GM12892 (cell line): Measurements from ENCODE around the gene CORO2B.

Experiments
- POLR2A ChIP-seq: IDR thresholded peaks from 2 replicates; pipeline ENCODE4 v1.6.1; 2011; ENCODE audit warnings: low read depth, low read length, control low read depth
- POLR2AphosphoS5 ChIP-seq: IDR thresholded peaks from 2 replicates; pipeline ENCODE4 v1.6.1; 2011; ENCODE audit warnings: low read depth, low read length, control low read depth
- TAF1 ChIP-seq: IDR thresholded peaks from 2 replicates; pipeline ENCODE4 v1.6.1; 2011; ENCODE audit warnings: low read depth, mild to moderate bottlenecking, control low read depth, low read length, borderline replicate concordance

DNA sequence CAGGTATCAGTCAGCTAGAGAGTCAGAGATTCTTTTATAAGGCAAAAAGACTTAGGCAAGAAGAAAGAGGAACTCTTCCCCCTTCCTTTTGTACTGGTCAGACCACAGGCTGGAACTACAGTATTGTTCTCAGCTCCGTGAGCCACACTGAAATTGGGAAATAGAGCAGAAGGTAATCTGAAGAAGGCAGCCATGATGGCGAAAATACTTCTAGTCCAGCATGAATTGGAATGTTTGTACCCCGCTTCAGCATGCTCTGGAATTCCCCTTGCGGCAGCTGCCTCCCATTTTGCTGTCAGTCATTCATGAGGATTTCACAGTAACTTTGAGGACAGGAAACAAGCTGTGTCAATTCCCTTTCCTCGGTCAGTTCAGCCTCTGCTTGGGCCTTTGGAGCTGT lies 96.2 kb downstream of the CORO2B start:
- no peak for TF ChIP-seq POLR2AphosphoS5
- no peak for TF ChIP-seq POLR2A
- no peak for TF ChIP-seq TAF1
